ENCODE measurements around the gene PAX3.

Gene PAX3

GRCh38 chr2:222298311-222299150 is at the start of gene PAX3:
PAX3 (minus strand) TSS chr2:222298998; CDS start chr2:222298615, 383 bp downstream.
- DNase-seq (ENCODE audit: low read depth in 2 of 2) = peak in 1 of 2 experiments; percentile 25

GRCh38 chr2:222341331-222341730 is 42.5 kb upstream of the PAX3 start:
- no peak for DNase-seq (ENCODE audit: low read depth in 2 of 2)

- DNase-seq (ENCODE audit: low read depth in 2 of 2) = no peak
These were observed 39.6 kb upstream of the PAX3 start for GRCh38 chr2:222338374-222338773.

GRCh38 chr2:222336931-222337330 is 38.1 kb upstream of the PAX3 start:
- no peak for DNase-seq (ENCODE audit: low read depth in 2 of 2)

GRCh38 chr2:222336442-222336841 is 37.6 kb upstream of the PAX3 start:
- no peak for DNase-seq (ENCODE audit: low read depth in 2 of 2)

- DNase-seq (ENCODE audit: low read depth in 2 of 2) = no peak
These were observed 36.1 kb upstream of the PAX3 start for GRCh38 chr2:222334914-222335313.

- DNase-seq (ENCODE audit: low read depth in 2 of 2) = no peak
These were observed 34.6 kb upstream of the PAX3 start for GRCh38 chr2:222333397-222333796.

GRCh38 chr2:222332116-222332515 is 33.3 kb upstream of the PAX3 start:
- no peak for DNase-seq (ENCODE audit: low read depth in 2 of 2)

GRCh38 chr2:222330910-222331309 is 32.1 kb upstream of the PAX3 start:
- no peak for DNase-seq (ENCODE audit: low read depth in 2 of 2)

- no peak for DNase-seq (ENCODE audit: low read depth in 2 of 2)
These were observed 23.4 kb upstream of the PAX3 start for GRCh38 chr2:222322236-222322635.

GRCh38 chr2:222320436-222321395 is 21.9 kb upstream of the PAX3 start:
- no peak for DNase-seq (ENCODE audit: low read depth in 2 of 2)

GRCh38 chr2:222319586-222320435 is 21.0 kb upstream of the PAX3 start:
- no peak for DNase-seq (ENCODE audit: low read depth in 2 of 2)

GRCh38 chr2:222318712-222319585 is 20.2 kb upstream of the PAX3 start:
- no peak for DNase-seq (ENCODE audit: low read depth in 2 of 2)

GRCh38 chr2:222318026-222318711 is 19.4 kb upstream of the PAX3 start:
- DNase-seq (ENCODE audit: low read depth in 2 of 2) = peak; percentile 36 to 37

GRCh38 chr2:222315443-222316121 is 16.8 kb upstream of the PAX3 start:
- no peak for DNase-seq (ENCODE audit: low read depth in 2 of 2)

GRCh38 chr2:222313816-222314215 is 15.0 kb upstream of the PAX3 start:
- no peak for DNase-seq (ENCODE audit: low read depth in 2 of 2)

- DNase-seq (ENCODE audit: low read depth in 2 of 2) = no peak
These were observed 13.4 kb upstream of the PAX3 start for GRCh38 chr2:222311978-222312738.

GRCh38 chr2:222311319-222311977 is 12.7 kb upstream of the PAX3 start:
- DNase-seq (ENCODE audit: low read depth in 2 of 2) = no peak
